ENCODE results near the gene CADPS2.

CADPS2 gene

GRCh38 chr7:122482212-122482611 lies 404.0 kb downstream of the CADPS2 start:
- no peak for TF ChIP-seq CTCF (IDR thresholded peaks at IDR 0.05; ENCODE audit: low read depth, low read length)
- no peak for DNase-seq (ENCODE audit: extremely low read depth, low read depth)

GRCh38 chr7:122470859-122471258 lies 415.4 kb downstream of the CADPS2 start:
- TF ChIP-seq CTCF (IDR thresholded peaks at IDR 0.05; ENCODE audit: low read depth, low read length): no peak
- DNase-seq (ENCODE audit: extremely low read depth, low read depth): no peak

GRCh38 chr7:122468945-122469344 lies 417.3 kb downstream of the CADPS2 start:
- DNase-seq (ENCODE audit: extremely low read depth, low read depth): no peak
- no peak for TF ChIP-seq CTCF (IDR thresholded peaks at IDR 0.05; ENCODE audit: low read depth, low read length)

GRCh38 chr7:122467661-122468449 lies 418.4 kb downstream of the CADPS2 start:
- TF ChIP-seq CTCF (IDR thresholded peaks at IDR 0.05; ENCODE audit: low read depth, low read length): no peak
- no peak for DNase-seq (ENCODE audit: extremely low read depth, low read depth)

GRCh38 chr7:122465296-122465695 lies 421.0 kb downstream of the CADPS2 start:
- no peak for TF ChIP-seq CTCF (IDR thresholded peaks at IDR 0.05; ENCODE audit: low read depth, low read length)
- no peak for DNase-seq (ENCODE audit: extremely low read depth, low read depth)

GRCh38 chr7:122463631-122464030 lies 422.6 kb downstream of the CADPS2 start:
- no peak for TF ChIP-seq CTCF (IDR thresholded peaks at IDR 0.05; ENCODE audit: low read depth, low read length)
- no peak for DNase-seq (ENCODE audit: extremely low read depth, low read depth)

- no peak for TF ChIP-seq CTCF (IDR thresholded peaks at IDR 0.05; ENCODE audit: low read depth, low read length)
- no peak for DNase-seq (ENCODE audit: extremely low read depth, low read depth)
Observed at GRCh38 chr7:122460936-122461335, 425.3 kb downstream of the CADPS2 start.

All from AG09319 (cell line).